HepG2 (cell line): Measurements from ENCODE around the gene VPS13D. TPM values are rescaled to one million over a fixed set of nuclear protein-coding genes. Genes with fewer than 3 reads are reported as not detected.

Source experiments
- CENPX ChIP-seq: sonication (generic); formaldehyde crosslinking; IDR thresholded peaks from 2 replicates; pipeline ENCODE4 v1.9.0; 2021; ENCODE audit warnings: mild to moderate bottlenecking, missing genetic modification reagents, moderate library complexity
- DNMT3B ChIP-seq: conservative IDR thresholded peaks from 2 replicates; pipeline ENCODE4 v1.6.1; 2016; ENCODE audit warnings: missing biosample characterization, control low read depth
- ETS1 ChIP-seq: sonication (generic); formaldehyde crosslinking; IDR thresholded peaks from 2 replicates; pipeline ENCODE4 v1.4.0; 2020; ENCODE audit warnings: missing genetic modification reagents
- GABPB1 ChIP-seq: IDR thresholded peaks from 2 replicates; pipeline ENCODE4 v1.6.1; 2016; ENCODE audit warnings: mild to moderate bottlenecking, missing genetic modification reagents, moderate library complexity, missing compliant biosample characterization
- GPN1 ChIP-seq: sonication (generic); formaldehyde crosslinking; IDR thresholded peaks from 2 replicates; pipeline ENCODE4 v1.5.1; 2020; ENCODE audit warnings: missing genetic modification reagents, borderline replicate concordance
- HNF4G ChIP-seq, 2 experiments: sonication (generic) in 1 of 2; formaldehyde crosslinking in 1 of 2; IDR thresholded peaks; 2 replicates each; pipeline versions ENCODE4 v1.4.0 to v1.6.1; 2011 to 2020; ENCODE audit warnings: borderline replicate concordance in 2 of 2, low read depth in 2 of 2, mild to moderate bottlenecking in 2 of 2, low read length in 1 of 2, missing genetic modification reagents in 1 of 2, moderate library complexity in 1 of 2
- HOXA5 ChIP-seq: sonication (generic); formaldehyde crosslinking; IDR thresholded peaks from 2 replicates; pipeline ENCODE4 v1.4.0; 2020; ENCODE audit warnings: missing genetic modification reagents
- HOXA9 ChIP-seq: sonication (generic); formaldehyde crosslinking; IDR thresholded peaks from 2 replicates; pipeline ENCODE4 v1.8.1; 2022; ENCODE audit warnings: missing genetic modification reagents, mild to moderate bottlenecking, moderate library complexity, borderline replicate concordance
- JDP2 ChIP-seq: sonication (generic); formaldehyde crosslinking; IDR thresholded peaks from 2 replicates; pipeline ENCODE4 v1.8.1; 2022; ENCODE audit warnings: missing genetic modification reagents, borderline replicate concordance
- KLF6 ChIP-seq: IDR thresholded peaks from 2 replicates; pipeline ENCODE4 v1.8.0; 2016; ENCODE audit warnings: missing biosample characterization, missing genetic modification reagents
- KMT2B ChIP-seq: IDR thresholded peaks from 2 replicates; pipeline ENCODE4 v1.6.1; 2016; ENCODE audit warnings: missing genetic modification reagents, missing compliant biosample characterization
- MAF1 ChIP-seq: sonication (generic); formaldehyde crosslinking; IDR thresholded peaks from 2 replicates; pipeline ENCODE4 v1.5.0; 2020; ENCODE audit warnings: missing genetic modification reagents, borderline replicate concordance
- MYPOP ChIP-seq: sonication (generic); formaldehyde crosslinking; IDR thresholded peaks from 2 replicates; pipeline ENCODE4 v1.8.1; 2023; ENCODE audit warnings: mild to moderate bottlenecking, moderate library complexity, missing genetic modification reagents
- PLRG1 ChIP-seq: fragments of 450-650 bp; conservative IDR thresholded peaks from 2 replicates; pipeline ENCODE4 v1.6.1; 2016
- RNF2 ChIP-seq: fragments of 450-650 bp; conservative IDR thresholded peaks from 2 replicates; pipeline ENCODE4 v1.6.1; 2016; ENCODE audit warnings: low read depth
- RXRB ChIP-seq: IDR thresholded peaks from 2 replicates; pipeline ENCODE4 v1.6.1; 2016; ENCODE audit warnings: borderline replicate concordance, missing genetic modification reagents, missing compliant biosample characterization
- SALL1 ChIP-seq: sonication (generic); formaldehyde crosslinking; IDR thresholded peaks from 2 replicates; pipeline ENCODE4 v1.8.0; 2022; ENCODE audit warnings: mild to moderate bottlenecking, missing genetic modification reagents
- SIX4 ChIP-seq: sonication (generic); formaldehyde crosslinking; IDR thresholded peaks from 2 replicates; pipeline ENCODE4 v1.4.0; 2020; ENCODE audit warnings: missing genetic modification reagents
- SP140L ChIP-seq: sonication (generic); formaldehyde crosslinking; IDR thresholded peaks from 2 replicates; pipeline ENCODE4 v1.4.0; 2020; ENCODE audit warnings: missing genetic modification reagents, borderline replicate concordance
- TGIF2 ChIP-seq: IDR thresholded peaks from 2 replicates; pipeline ENCODE4 v1.6.1; 2016; ENCODE audit warnings: control low read depth, missing compliant biosample characterization
- XBP1 ChIP-seq: sonication (generic); formaldehyde crosslinking; IDR thresholded peaks from 2 replicates; pipeline ENCODE4 v1.5.0; 2020; ENCODE audit warnings: missing genetic modification reagents
- ZFP36L2 ChIP-seq: sonication (generic); formaldehyde crosslinking; IDR thresholded peaks from 2 replicates; pipeline ENCODE4 v1.4.0; 2020; ENCODE audit warnings: missing genetic modification reagents
- ZKSCAN8 ChIP-seq: IDR thresholded peaks from 2 replicates; pipeline ENCODE4 v1.6.1; 2016; ENCODE audit warnings: borderline replicate concordance, missing genetic modification reagents, missing compliant biosample characterization
- ZNF230 ChIP-seq: sonication (generic); formaldehyde crosslinking; IDR thresholded peaks from 2 replicates; pipeline ENCODE4 v1.4.0; 2020; ENCODE audit warnings: mild to moderate bottlenecking, missing genetic modification reagents
- ZNF296 ChIP-seq: sonication (generic); formaldehyde crosslinking; conservative IDR thresholded peaks from 2 replicates; pipeline ENCODE4 v1.5.0; 2020; ENCODE audit warnings: mild to moderate bottlenecking, missing genetic modification reagents
- ZNF75D ChIP-seq: sonication (generic); formaldehyde crosslinking; IDR thresholded peaks from 2 replicates; pipeline ENCODE4 v1.8.1; 2023; ENCODE audit warnings: missing genetic modification reagents, mild to moderate bottlenecking, borderline replicate concordance
- ZNF891 ChIP-seq: sonication (generic); formaldehyde crosslinking; IDR thresholded peaks from 2 replicates; pipeline ENCODE4 v1.5.0; 2020; ENCODE audit warnings: mild to moderate bottlenecking, missing genetic modification reagents
- ZSCAN12 ChIP-seq: sonication (generic); formaldehyde crosslinking; IDR thresholded peaks from 2 replicates; pipeline ENCODE4 v1.9.0; 2021; ENCODE audit warnings: mild to moderate bottlenecking, missing genetic modification reagents
- polyA plus RNA-seq, 8 experiments: library from polyadenylated mRNA; depleted of rRNA in 3 of 8; stranded (reverse) in 7 of 8; unstranded in 1 of 8; fragments of >200 nt; fragmentation: Illumina TruSeq in 4 of 8; extraction: Trizol in 4 of 8; gene quantifications; 2 replicates each; pipeline versions ENCODE4 v1.2.1 to v1.2.3, GENCODE V29; 2011 to 2016; ENCODE audit warnings: low read depth in 4 of 8, missing spikeins in 1 of 8, mixed read lengths in 1 of 8; ENCODE audit not compliant: insufficient read depth in 1 of 8
- total RNA-seq, 5 experiments: library from RNA; depleted of rRNA; stranded (reverse); fragments of >200 nt; fragmentation: Illumina TruSeq; extraction: Trizol; gene quantifications; 2 replicates each; pipeline ENCODE4 v1.2.3, GENCODE V29; 2016; ENCODE audit warnings: low read depth in 1 of 5
- TF ChIP-seq, protein P1 (sequence below): sonication (generic); formaldehyde crosslinking; IDR thresholded peaks from 2 replicates; pipeline ENCODE4 v1.5.1; 2020; ENCODE audit warnings: missing genetic modification reagents, mild to moderate bottlenecking, borderline replicate concordance

VPS13D gene
- total and polyA plus RNA-seq, 2 of the 13 experiments (the other 11 are each of a cell fraction or from before 2014, with no cell fraction given) = 8.6 to 13.9 TPM

GRCh38 chr1:12528021-12528852, 298.4 kb downstream of the VPS13D start (continued):
- TF ChIP-seq SP140L (CRISPR knock-in tag) (no peak), SALL1 (CRISPR knock-in tag) (peak; percentile 99), ZFP36L2 (CRISPR knock-in tag) (no peak), ETS1 (CRISPR knock-in tag) (no peak), HOXA5 (CRISPR knock-in tag) (peak; percentile 88), ZNF296 (CRISPR knock-in tag) (no peak), HNF4G (IDR thresholded peaks at IDR 0.05; ENCODE audit: borderline replicate concordance, low read depth, low read length) (peak; percentile 97), HNF4G (CRISPR knock-in tag; IDR thresholded peaks at IDR 0.05; ENCODE audit: borderline replicate concordance, low read depth) (peak; percentile 96), KMT2B (CRISPR knock-in tag) (peak; percentile 63; the same call in 1 of the 2 replicates), RXRB (CRISPR knock-in tag) (peak; percentile 98), CENPX (CRISPR knock-in tag) (no peak), ZNF75D (no peak), PLRG1 (no peak), TGIF2 (no peak), ZKSCAN8 (CRISPR knock-in tag) (peak; percentile 93), XBP1 (CRISPR knock-in tag) (0 out of 2 replicates have a peak, but pooled peaks have one; percentile 71), MAF1 (no peak), MYPOP (CRISPR knock-in tag) (peak; percentile 77), RNF2 (no peak), ZNF891 (CRISPR knock-in tag) (no peak), ZSCAN12 (peak; percentile 26; the same call in 1 of the 2 replicates), JDP2 (no peak), KLF6 (CRISPR knock-in tag) (peak; percentile 86; the same call in 1 of the 2 replicates), HOXA9 (no peak), GABPB1 (CRISPR knock-in tag) (peak; percentile 72), SIX4 (peak; percentile 76), GPN1 (CRISPR knock-in tag) (no peak), ZNF230 (CRISPR knock-in tag) (no peak), DNMT3B (CRISPR knock-in tag) (0 out of 2 replicates have a peak, but pooled peaks have one; percentile 41)
- TF ChIP-seq, protein P1, sequence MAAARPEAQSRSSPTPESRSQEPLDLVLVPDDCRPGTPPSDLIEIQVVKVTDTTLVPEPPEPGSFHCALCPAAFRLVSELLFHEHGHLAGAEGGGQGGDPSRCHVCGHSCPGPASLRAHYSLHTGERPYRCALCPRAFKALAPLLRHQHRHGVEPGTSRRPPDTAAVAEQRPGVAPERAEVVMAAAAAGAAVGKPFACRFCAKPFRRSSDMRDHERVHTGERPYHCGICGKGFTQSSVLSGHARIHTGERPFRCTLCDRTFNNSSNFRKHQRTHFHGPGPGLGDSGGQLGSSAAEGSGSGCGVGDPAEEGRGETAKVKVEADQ (CRISPR knock-in tag) = peak; percentile 89; the same call in 1 of the 2 replicates
